Endothelial cell of umbilical vein (primary cell): ENCODE results near the gene PRM3. TPM values are rescaled to one million over a fixed set of nuclear protein-coding genes. Genes with fewer than 3 reads are reported as not detected.

ENCODE experiments used
- BruUV-seq: library from RNA; stranded (reverse); fragments of 400-500 nt; replicated peaks from 2 replicates; lab custom pipeline; 2021; lab: Mats Ljungman, UMichigan
- CTCF ChIA-PET: fragments of 300-600, 350-600 bp; sonication (Branson Sonifier 250); formaldehyde crosslinking; loops from one replicate; lab custom pipeline; 2021; ENCODE audit warnings: antibody characterized with exemption, inconsistent platforms; lab: Charles Lee
- POLR2A ChIA-PET: fragments of 300-600, 350-600 bp; sonication (Branson Sonifier 250); formaldehyde crosslinking; loops from one replicate; lab custom pipeline; 2021; ENCODE audit warnings: antibody characterized with exemption, inconsistent platforms; lab: Charles Lee
- DNase-seq: peaks from one replicate; pipeline ENCODE4 v3.0.0-alpha.2; 2011; ENCODE audit warnings: low read depth, low spot score
- FAIRE-seq: peaks from 2 replicates; lab custom pipeline; 2011; peaks lifted over from hg19 to GRCh38; lab: Jason Lieb, UNC
- H2AFZ ChIP-seq: 2 replicates; pipeline ENCODE4 v1.6.0; 2012; ENCODE audit warnings: low read depth, low read length, control low read depth, inconsistent platforms
- H3K27ac ChIP-seq: 2 replicates; pipeline ENCODE4 v1.5.1; 2011; ENCODE audit warnings: low read depth, mild to moderate bottlenecking, control low read depth, low read length, moderate library complexity; ENCODE audit not compliant: insufficient read depth
- H3K27me3 ChIP-seq, 2 experiments: 2 replicates each; pipeline versions ENCODE4 v1.6.0 to v1.6.1; 2011; ENCODE audit warnings: low read length in 2 of 2, mixed read lengths in 1 of 2; ENCODE audit not compliant: control insufficient read depth in 2 of 2, insufficient read depth in 2 of 2
- H3K36me3 ChIP-seq, 2 experiments: 2 replicates in 1 of 2; 3 replicates in 1 of 2; pipeline ENCODE4 v1.5.1; 2011; ENCODE audit warnings: low read length in 2 of 2, mild to moderate bottlenecking in 1 of 2, moderate library complexity in 1 of 2; ENCODE audit not compliant: control insufficient read depth in 2 of 2, insufficient read depth in 2 of 2; ENCODE audit errors: extremely low read depth in 1 of 2
- H3K4me1 ChIP-seq: 3 replicates; pipeline ENCODE4 v1.5.1; 2011; ENCODE audit warnings: mild to moderate bottlenecking, low read length; ENCODE audit not compliant: control insufficient read depth, insufficient read depth; ENCODE audit errors: extremely low read depth
- H3K4me2 ChIP-seq: 2 replicates; pipeline ENCODE4 v1.6.1; 2011; ENCODE audit warnings: low read length, control low read depth, mixed read lengths; ENCODE audit not compliant: insufficient read depth
- H3K4me3 ChIP-seq, 3 experiments: fragments of 200-600 bp in 1 of 3; sonication (generic), shearing (Covaris generic) in 1 of 3; replicated peaks in 1 of 3; 2 replicates each; pipeline ENCODE4 v1.5.1; 2011 to 2016; ENCODE audit warnings: control low read depth in 3 of 3, low read length in 3 of 3, mild to moderate bottlenecking in 2 of 3, inconsistent platforms in 1 of 3, low read depth in 1 of 3, moderate library complexity in 1 of 3; ENCODE audit not compliant: insufficient read depth in 1 of 3
- H3K79me2 ChIP-seq: 2 replicates; pipeline ENCODE4 v1.6.0; 2012; ENCODE audit warnings: low read length, inconsistent platforms; ENCODE audit not compliant: control insufficient read depth, insufficient read depth
- H3K9ac ChIP-seq: replicated peaks from 2 replicates; pipeline ENCODE3; 2011; ENCODE audit warnings: low read length, control low read depth; ENCODE audit not compliant: insufficient read depth; ENCODE audit errors: extremely low read depth
- H3K9me1 ChIP-seq: replicated peaks from 3 replicates; pipeline ENCODE4 v1.6.0; 2011; ENCODE audit warnings: mild to moderate bottlenecking, low read length; ENCODE audit not compliant: control insufficient read depth, insufficient read depth; ENCODE audit errors: extremely low read depth
- H3K9me3 ChIP-seq: replicated peaks from 2 replicates; pipeline ENCODE4 v1.5.1; 2012; ENCODE audit warnings: low read length, inconsistent platforms; ENCODE audit not compliant: control insufficient read depth, insufficient read depth
- H4K20me1 ChIP-seq: replicated peaks from 2 replicates; pipeline ENCODE3; 2011; ENCODE audit warnings: mild to moderate bottlenecking, low read length; ENCODE audit not compliant: control insufficient read depth, insufficient read depth; ENCODE audit errors: extremely low read depth
- EZH2 ChIP-seq: IDR thresholded peaks from 2 replicates; pipeline ENCODE4 v1.6.1; 2012; ENCODE audit warnings: borderline replicate concordance, low read depth, mild to moderate bottlenecking, moderate library complexity, low read length, inconsistent platforms; ENCODE audit not compliant: severe bottlenecking
- FOS ChIP-seq: IDR thresholded peaks from 2 replicates; pipeline ENCODE4 v1.6.1; 2011; ENCODE audit warnings: mild to moderate bottlenecking, low read length, moderate library complexity, borderline replicate concordance; ENCODE audit not compliant: insufficient read depth
- GATA2 ChIP-seq: IDR thresholded peaks from 2 replicates; pipeline ENCODE4 v1.7.0; 2011; ENCODE audit warnings: low read depth, mild to moderate bottlenecking, moderate library complexity, mixed read lengths, low read length; ENCODE audit not compliant: insufficient read length, insufficient read depth
- JUN ChIP-seq: IDR thresholded peaks from 2 replicates; pipeline ENCODE4 v1.6.1; 2011; ENCODE audit warnings: borderline replicate concordance, low read depth; ENCODE audit not compliant: insufficient read length, insufficient read depth
- MYC ChIP-seq: IDR thresholded peaks from one replicate; pipeline ENCODE4 v1.6.1; 2011; ENCODE audit warnings: mild to moderate bottlenecking, low read depth, low read length
- POLR2A ChIP-seq: IDR thresholded peaks from 2 replicates; pipeline ENCODE4 v1.6.1; 2012; ENCODE audit warnings: low read depth, mild to moderate bottlenecking, control low read depth, low read length
- POLR2AphosphoS5 ChIP-seq: IDR thresholded peaks from 2 replicates; pipeline ENCODE4 v1.6.1; 2012; ENCODE audit warnings: low read depth, mild to moderate bottlenecking, control low read depth, low read length, moderate library complexity; ENCODE audit not compliant: insufficient read depth
- dilution Hi-C: fragments of 300-500 bp; cut with MboI; formaldehyde crosslinking; loops from one replicate; pipeline ENCODE4 v1.15.0; 2019; ENCODE audit warnings: low sequenced_read_pairs; ENCODE audit not compliant: extremely low pct_ligation_motif_present
- intact Hi-C: fragments of 100-400 bp; cut with micrococcal nuclease; formaldehyde crosslinking; loops from one replicate; pipeline ENCODE4 v1.10.0; 2022
- polyA plus RNA-seq, 4 experiments: library from polyadenylated mRNA; depleted of rRNA in 3 of 4; stranded (reverse) in 3 of 4; unstranded in 1 of 4; fragments of >200 nt; gene quantifications; 2 replicates each; pipeline versions ENCODE4 v1.2.1 to v1.2.3, GENCODE V29; 2011 to 2012; ENCODE audit warnings: missing spikeins in 1 of 4
- total RNA-seq: library from RNA; stranded (reverse); gene quantifications from 2 replicates; pipeline ENCODE4 v1.2.3, GENCODE V29; 2021
- TF ChIP-seq, protein P1 (sequence below): IDR thresholded peaks from 2 replicates; pipeline ENCODE4 v1.6.1; 2011; ENCODE audit not compliant: insufficient read depth, insufficient read length
- TF ChIP-seq, protein P2 (sequence below), 2 donors: IDR thresholded peaks; 1 replicate in 1 of 2; 2 replicates in 1 of 2; pipeline ENCODE4 v1.5.1; 2011; ENCODE audit warnings: low read length in 2 of 2, mild to moderate bottlenecking in 2 of 2, moderate library complexity in 2 of 2, control low read depth in 1 of 2, inconsistent platforms in 1 of 2, low read depth in 1 of 2; ENCODE audit not compliant: insufficient read depth in 1 of 2; ENCODE audit errors: extremely low read depth in 1 of 2

The PRM3 gene
- total and polyA plus RNA-seq, 2 donors (not counting 3 experiments of a cell fraction or from before 2014, with no cell fraction given): not detected

DNA sequence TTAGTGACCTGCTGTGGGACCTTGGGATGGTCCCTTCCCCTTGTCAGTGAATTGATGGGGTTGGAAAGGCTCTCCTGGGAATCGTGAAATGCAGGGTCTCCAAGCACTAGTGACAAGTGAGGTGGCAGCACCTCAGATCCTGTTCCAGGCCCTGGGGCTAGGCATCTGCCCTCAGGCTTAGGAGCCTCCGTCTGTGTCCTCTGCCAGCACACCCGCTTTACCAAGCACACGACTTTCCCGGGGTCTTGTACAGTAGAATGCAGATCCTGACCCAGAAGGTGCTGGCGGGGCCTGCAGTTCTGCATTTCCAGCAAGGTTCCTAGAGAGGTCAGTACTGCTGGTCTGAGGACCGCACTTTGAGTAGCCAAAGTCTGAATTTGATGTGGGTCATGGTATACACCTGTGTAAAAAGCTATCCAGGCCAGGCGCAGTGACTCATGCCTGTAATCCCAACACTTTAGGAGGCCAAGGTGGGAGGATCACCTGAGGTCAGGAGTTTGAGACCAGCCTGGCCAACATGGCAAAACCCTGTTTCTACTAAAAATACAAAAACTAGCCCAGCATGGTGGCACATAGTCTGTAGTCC is 41.0 kb upstream of the PRM3 start:
- CTCF ChIA-PET: no interaction called here

More for the DNA sequence above, 41.0 kb upstream of the PRM3 start:
- intact Hi-C loops (loop anchor here (10.0 kb wide), 1 partner anchor 60 kb away; the partner anchor contains the start of gene SOCS1), dilution Hi-C loops (no loop called here)
- Histone ChIP-seq H3K79me2 (no peaks in the 10 kb centered on the region), H3K27me3 (no peaks in the 10 kb centered on the region), H3K4me1 (no peaks in the 10 kb centered on the region), H3K27ac (no peak overlapping the region), H3K9me3 (no peaks in the 10 kb centered on the region), H3K9ac (no peak overlapping the region), H3K9me1 (no peaks in the 10 kb centered on the region), H2AFZ (no peak overlapping the region), H4K20me1 (no peaks in the 10 kb centered on the region), H3K36me3 (no peaks in the 10 kb centered on the region), H3K4me3 (no peak overlapping the region), H3K4me2 (no peak overlapping the region)
- DNase-seq (no peak), FAIRE-seq (no peak)
- TF ChIP-seq, protein P1, sequence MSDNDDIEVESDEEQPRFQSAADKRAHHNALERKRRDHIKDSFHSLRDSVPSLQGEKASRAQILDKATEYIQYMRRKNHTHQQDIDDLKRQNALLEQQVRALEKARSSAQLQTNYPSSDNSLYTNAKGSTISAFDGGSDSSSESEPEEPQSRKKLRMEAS: no peak
- TF ChIP-seq EZH2 (no peak), FOS (no peak), JUN (no peak), MYC (no peak), POLR2AphosphoS5 (no peak), POLR2A (no peak), GATA2 (no peak)
- TF ChIP-seq, protein P2, sequence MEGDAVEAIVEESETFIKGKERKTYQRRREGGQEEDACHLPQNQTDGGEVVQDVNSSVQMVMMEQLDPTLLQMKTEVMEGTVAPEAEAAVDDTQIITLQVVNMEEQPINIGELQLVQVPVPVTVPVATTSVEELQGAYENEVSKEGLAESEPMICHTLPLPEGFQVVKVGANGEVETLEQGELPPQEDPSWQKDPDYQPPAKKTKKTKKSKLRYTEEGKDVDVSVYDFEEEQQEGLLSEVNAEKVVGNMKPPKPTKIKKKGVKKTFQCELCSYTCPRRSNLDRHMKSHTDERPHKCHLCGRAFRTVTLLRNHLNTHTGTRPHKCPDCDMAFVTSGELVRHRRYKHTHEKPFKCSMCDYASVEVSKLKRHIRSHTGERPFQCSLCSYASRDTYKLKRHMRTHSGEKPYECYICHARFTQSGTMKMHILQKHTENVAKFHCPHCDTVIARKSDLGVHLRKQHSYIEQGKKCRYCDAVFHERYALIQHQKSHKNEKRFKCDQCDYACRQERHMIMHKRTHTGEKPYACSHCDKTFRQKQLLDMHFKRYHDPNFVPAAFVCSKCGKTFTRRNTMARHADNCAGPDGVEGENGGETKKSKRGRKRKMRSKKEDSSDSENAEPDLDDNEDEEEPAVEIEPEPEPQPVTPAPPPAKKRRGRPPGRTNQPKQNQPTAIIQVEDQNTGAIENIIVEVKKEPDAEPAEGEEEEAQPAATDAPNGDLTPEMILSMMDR (IDR thresholded peaks at IDR 0.05; ENCODE audit: extremely low read depth in 1 of 2, insufficient read depth in 1 of 2, low read depth in 1 of 2, low read length in 2 of 2): no peak
- BruUV-seq: no TSS peak
- POLR2A ChIA-PET: no interaction called here
